MM.1S (cell line): ENCODE measurements around the gene OLFML2B.

Experiments used
- DNase-seq: peaks from one replicate; pipeline ENCODE4 v3.0.0-alpha.2; 2015
- H2AFZ ChIP-seq: fragments of 300-600 bp; sonication (generic); 2 replicates; pipeline ENCODE4 v1.6.0; 2016; ENCODE audit warnings: antibody characterized with exemption, low read length
- H3F3A ChIP-seq: fragments of 300-600 bp; sonication (generic); 2 replicates; pipeline ENCODE4 v1.6.1; 2016; ENCODE audit warnings: mild to moderate bottlenecking, antibody characterized with exemption, low read length, moderate library complexity, mixed read lengths; ENCODE audit not compliant: insufficient read depth
- H3K27ac ChIP-seq: fragments of 300-600 bp; sonication (generic); 2 replicates; pipeline ENCODE4 v1.5.1; 2016; ENCODE audit warnings: mild to moderate bottlenecking, low read length
- H3K27me3 ChIP-seq: fragments of 300-600 bp; sonication (generic); replicated peaks from 2 replicates; pipeline ENCODE4 v1.6.0; 2016; ENCODE audit warnings: low read length; ENCODE audit not compliant: insufficient read depth
- H3K36me3 ChIP-seq: fragments of 300-600 bp; sonication (generic); replicated peaks from 2 replicates; pipeline ENCODE4 v1.6.1; 2016; ENCODE audit warnings: mild to moderate bottlenecking, low read length, mixed read lengths; ENCODE audit not compliant: insufficient read depth
- H3K4me1 ChIP-seq: fragments of 300-600 bp; sonication (generic); 2 replicates; pipeline ENCODE4 v1.6.1; 2016; ENCODE audit warnings: low read length, mixed read lengths
- H3K4me2 ChIP-seq: fragments of 300-600 bp; sonication (generic); 2 replicates; pipeline ENCODE4 v1.6.0; 2016; ENCODE audit warnings: low read depth, low read length
- H3K4me3 ChIP-seq: fragments of 300-600 bp; sonication (generic); 2 replicates; pipeline ENCODE4 v1.5.1; 2016; ENCODE audit warnings: low read length, mixed read lengths
- H3K79me2 ChIP-seq: fragments of 300-600 bp; sonication (generic); 2 replicates; pipeline ENCODE4 v1.6.1; 2016; ENCODE audit warnings: mixed run types, low read length, mixed read lengths
- H3K9ac ChIP-seq: fragments of 300-600 bp; sonication (generic); 2 replicates; pipeline ENCODE4 v1.6.1; 2016; ENCODE audit warnings: low read length, mixed read lengths
- H3K9me2 ChIP-seq: fragments of 300-600 bp; sonication (generic); replicated peaks from 2 replicates; pipeline ENCODE4 v1.6.1; 2016; ENCODE audit warnings: mild to moderate bottlenecking, low read length, mixed read lengths; ENCODE audit not compliant: insufficient read depth
- H3K9me3 ChIP-seq: fragments of 300-600 bp; sonication (generic); replicated peaks from 2 replicates; pipeline ENCODE4 v1.6.1; 2016; ENCODE audit warnings: mild to moderate bottlenecking, low read length, mixed read lengths; ENCODE audit not compliant: insufficient read depth
- H4K20me1 ChIP-seq: fragments of 300-600 bp; sonication (generic); 2 replicates; pipeline ENCODE4 v1.6.1; 2016; ENCODE audit warnings: mild to moderate bottlenecking, low read length, moderate library complexity, mixed read lengths; ENCODE audit not compliant: insufficient read depth
- CTCF ChIP-seq: fragments of 300-600 bp; sonication (generic); IDR thresholded peaks from 2 replicates; pipeline ENCODE4 v1.5.1; 2016; ENCODE audit warnings: antibody characterized with exemption, low read length, mixed read lengths
- EZH2 ChIP-seq: fragments of 300-600 bp; sonication (generic); optimal IDR thresholded peaks from 2 replicates; pipeline ENCODE3; 2017; ENCODE audit warnings: low read depth, mild to moderate bottlenecking, antibody characterized with exemption, low read length, mixed read lengths
- EZH2phosphoT487 ChIP-seq: fragments of 300-600 bp; sonication (generic); IDR thresholded peaks from 2 replicates; pipeline ENCODE4 v1.6.1; 2018; ENCODE audit warnings: antibody characterized with exemption, low read length

Gene OLFML2B

GRCh38 chr1:162030759-162031280 is 7.2 kb upstream of the OLFML2B start:
- Histone ChIP-seq H3F3A (no peaks in the 10 kb centered on the region), H3K9me2 (no peaks in the 10 kb centered on the region), H3K4me1 (peaks cover 10% of the 10 kb centered on the region)

GRCh38 chr1:162029157-162029556 is 5.5 kb upstream of the OLFML2B start:
- Histone ChIP-seq H3K9me3 (no peaks in the 10 kb centered on the region), H3K9ac (no peak overlapping the region), H4K20me1 (no peaks in the 10 kb centered on the region), H3F3A (no peaks in the 10 kb centered on the region), H2AFZ (no peak overlapping the region), H3K9me2 (no peaks in the 10 kb centered on the region), H3K79me2 (no peaks in the 10 kb centered on the region), H3K36me3 (no peaks in the 10 kb centered on the region), H3K4me3 (no peak overlapping the region), H3K4me1 (no peaks in the 10 kb centered on the region), H3K27me3 (0 out of 2 replicates have a peak, but pooled peaks cover 5% of the 10 kb centered on the region), H3K27ac (no peak overlapping the region), H3K4me2 (no peak overlapping the region)
- TF ChIP-seq EZH2 = no peak
- TF ChIP-seq CTCF = no peak
- TF ChIP-seq EZH2phosphoT487 = no peak
- no peak for DNase-seq

More at GRCh38 chr1:162030759-162031280, 7.2 kb upstream of the OLFML2B start:
- Histone ChIP-seq H3K79me2 (no peaks in the 10 kb centered on the region), H3K27ac (no peak overlapping the region), H3K36me3 (no peaks in the 10 kb centered on the region), H2AFZ (no peak overlapping the region), H3K4me2 (no peak overlapping the region), H3K27me3 (no peaks in the 10 kb centered on the region), H3K4me3 (no peak overlapping the region), H4K20me1 (no peaks in the 10 kb centered on the region), H3K9ac (no peak overlapping the region), H3K9me3 (no peaks in the 10 kb centered on the region)
- TF ChIP-seq EZH2phosphoT487 (no peak), CTCF (no peak), EZH2 (no peak)
- DNase-seq = no peak

- H3K79me2 ChIP-seq = no peaks in the 10 kb centered on the region
- no peak overlapping the region for H3K4me3 ChIP-seq
- no peak overlapping the region for H3K27ac ChIP-seq
- no peak for DNase-seq
- TF ChIP-seq EZH2 (no peak), CTCF (no peak), EZH2phosphoT487 (no peak)
- H3K9ac ChIP-seq = no peak overlapping the region
- H3F3A ChIP-seq = no peaks in the 10 kb centered on the region
- no peaks in the 10 kb centered on the region for H4K20me1 ChIP-seq
- H3K27me3 ChIP-seq = 0 out of 2 replicates have a peak, but pooled peaks cover 5% of the 10 kb centered on the region
- H3K9me2 ChIP-seq = no peaks in the 10 kb centered on the region
- no peak overlapping the region for H3K4me2 ChIP-seq
- no peak overlapping the region for H2AFZ ChIP-seq
- H3K36me3 ChIP-seq = no peaks in the 10 kb centered on the region
- H3K9me3 ChIP-seq = no peaks in the 10 kb centered on the region
- H3K4me1 ChIP-seq = no peaks in the 10 kb centered on the region
Observed at GRCh38 chr1:162028726-162029125, 5.1 kb upstream of the OLFML2B start.
